ENCODE measurements around the gene CCM2.

- TF ChIP-seq CTCF (IDR thresholded peaks at IDR 0.05; ENCODE audit: poor library complexity, severe bottlenecking) (no peak), SMC3 (conservative IDR thresholded peaks at IDR 0.05; ENCODE audit: poor library complexity) (no peak), EP300 (conservative IDR thresholded peaks at IDR 0.05; ENCODE audit: poor library complexity, severe bottlenecking) (no peak), EZH2 (IDR thresholded peaks at IDR 0.05; ENCODE audit: borderline replicate concordance, insufficient read depth, low read length, poor library complexity, severe bottlenecking) (no peak), RAD21 (conservative IDR thresholded peaks at IDR 0.05) (no peak), TAF1 (IDR thresholded peaks at IDR 0.05; ENCODE audit: low read depth) (no peak), POLR2AphosphoS5 (IDR thresholded peaks at IDR 0.05) (no peak)
These were observed 25.5 kb upstream of the CCM2 start for GRCh38 chr7:44974549-44974948.
